ENCODE data around the gene POLR2F. TPM values are rescaled to one million over a fixed set of nuclear protein-coding genes. Genes with fewer than 3 reads are reported as not detected.
"Not testable (repeated sequence)": the region's sequence is repeated elsewhere in the genome, so short reads cannot be mapped to it uniquely, and the experiment has no call there.

The POLR2F gene
- total RNA-seq, 2 donors from 2014 or later: 37.9 to 93.1 TPM

GRCh38 chr22:37951305-37951704 is 2.2 kb upstream of the POLR2F start:
- DNase-seq (ENCODE audit: low spot score) (no peak), ATAC-seq (ENCODE audit: insufficient number of reproducible peaks, low FRiP score, low read depth) (no peak)
- Histone ChIP-seq H3K27ac (no peak overlapping the region), H3K9me3 (no peaks in the 10 kb centered on the region), H3K36me3 (no peaks in the 10 kb centered on the region), H3K27me3 (replicated peaks; ENCODE audit: insufficient read depth) (no peaks in the 10 kb centered on the region), H3K4me1 (ENCODE audit: control insufficient read depth in 1 of 2, low read depth in 2 of 2) (peaks cover 10 to 18% of the 10 kb centered on the region in 2 donors), H3K4me3 (no peak overlapping the region)
- TF ChIP-seq, protein P1, sequence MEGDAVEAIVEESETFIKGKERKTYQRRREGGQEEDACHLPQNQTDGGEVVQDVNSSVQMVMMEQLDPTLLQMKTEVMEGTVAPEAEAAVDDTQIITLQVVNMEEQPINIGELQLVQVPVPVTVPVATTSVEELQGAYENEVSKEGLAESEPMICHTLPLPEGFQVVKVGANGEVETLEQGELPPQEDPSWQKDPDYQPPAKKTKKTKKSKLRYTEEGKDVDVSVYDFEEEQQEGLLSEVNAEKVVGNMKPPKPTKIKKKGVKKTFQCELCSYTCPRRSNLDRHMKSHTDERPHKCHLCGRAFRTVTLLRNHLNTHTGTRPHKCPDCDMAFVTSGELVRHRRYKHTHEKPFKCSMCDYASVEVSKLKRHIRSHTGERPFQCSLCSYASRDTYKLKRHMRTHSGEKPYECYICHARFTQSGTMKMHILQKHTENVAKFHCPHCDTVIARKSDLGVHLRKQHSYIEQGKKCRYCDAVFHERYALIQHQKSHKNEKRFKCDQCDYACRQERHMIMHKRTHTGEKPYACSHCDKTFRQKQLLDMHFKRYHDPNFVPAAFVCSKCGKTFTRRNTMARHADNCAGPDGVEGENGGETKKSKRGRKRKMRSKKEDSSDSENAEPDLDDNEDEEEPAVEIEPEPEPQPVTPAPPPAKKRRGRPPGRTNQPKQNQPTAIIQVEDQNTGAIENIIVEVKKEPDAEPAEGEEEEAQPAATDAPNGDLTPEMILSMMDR (IDR thresholded peaks at IDR 0.05): no peak

DNA sequence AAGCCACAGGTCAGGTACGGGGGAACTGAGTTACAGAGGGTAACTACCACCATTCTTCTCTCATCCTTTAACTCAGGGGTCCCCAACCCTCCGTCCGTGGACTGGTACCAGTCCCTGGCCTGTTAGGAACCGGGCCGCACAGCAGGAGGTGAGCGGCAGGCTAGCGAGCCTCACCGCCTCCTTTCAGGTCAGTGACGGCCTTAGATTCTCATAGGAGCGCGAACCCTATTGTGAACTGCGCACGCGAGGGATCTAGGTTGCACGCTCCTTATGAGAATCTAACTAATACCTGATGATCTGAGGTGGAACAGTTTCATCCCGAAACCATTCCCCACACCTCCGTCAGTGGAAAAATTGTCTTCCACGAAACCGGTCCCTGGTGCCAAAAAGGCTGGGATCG is 870 bp upstream of the POLR2F start:
- H3K27ac ChIP-seq; H3K27me3 ChIP-seq (replicated peaks; ENCODE audit: insufficient read depth); ATAC-seq (ENCODE audit: insufficient number of reproducible peaks, low FRiP score, low read depth); H3K9me3 ChIP-seq; DNase-seq (ENCODE audit: low spot score): not testable (repeated sequence)
- Histone ChIP-seq H3K4me3 (peak overlapping the region; percentile 81), H3K36me3 (peaks cover 11% of the 10 kb centered on the region), H3K4me1 (ENCODE audit: control insufficient read depth in 1 of 2, low read depth in 2 of 2) (peaks cover 10 to 18% of the 10 kb centered on the region in 2 donors)

DNA sequence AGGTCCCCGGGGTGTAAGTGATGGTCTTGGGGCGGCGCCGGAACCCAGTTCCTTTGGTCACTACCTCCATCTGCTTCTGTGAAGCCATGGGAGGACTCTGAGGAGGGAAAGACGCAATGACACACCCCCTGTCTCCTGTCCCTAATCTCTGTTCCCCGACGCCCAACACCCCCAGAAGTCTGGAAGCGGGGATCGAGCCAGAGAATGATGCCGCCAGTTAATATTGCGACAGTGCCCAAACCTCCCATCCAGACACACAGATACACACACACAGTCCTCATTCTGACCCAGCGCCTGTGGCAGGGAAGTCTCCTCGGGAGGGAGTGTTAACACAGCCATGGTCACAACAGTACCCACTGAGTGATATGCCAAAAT is 450 bp upstream of the POLR2F start:
- H3K9me3 ChIP-seq: no peaks in the 10 kb centered on the region
- H3K27me3 ChIP-seq (replicated peaks; ENCODE audit: insufficient read depth): no peaks in the 10 kb centered on the region
- TF ChIP-seq, protein P1 (IDR thresholded peaks at IDR 0.05): no peak
- H3K4me3 ChIP-seq: peak overlapping the region; percentile 81
- ATAC-seq (ENCODE audit: insufficient number of reproducible peaks, low FRiP score, low read depth) (peak; percentile 57), DNase-seq (ENCODE audit: low spot score) (no peak)
- H3K27ac ChIP-seq: peak overlapping the region in 1 of 2 donors; percentile 46
- peaks cover 16% of the 10 kb centered on the region for H3K36me3 ChIP-seq
- H3K4me1 ChIP-seq (ENCODE audit: control insufficient read depth in 1 of 2, low read depth in 2 of 2): peaks cover 10 to 18% of the 10 kb centered on the region in 2 donors

DNA sequence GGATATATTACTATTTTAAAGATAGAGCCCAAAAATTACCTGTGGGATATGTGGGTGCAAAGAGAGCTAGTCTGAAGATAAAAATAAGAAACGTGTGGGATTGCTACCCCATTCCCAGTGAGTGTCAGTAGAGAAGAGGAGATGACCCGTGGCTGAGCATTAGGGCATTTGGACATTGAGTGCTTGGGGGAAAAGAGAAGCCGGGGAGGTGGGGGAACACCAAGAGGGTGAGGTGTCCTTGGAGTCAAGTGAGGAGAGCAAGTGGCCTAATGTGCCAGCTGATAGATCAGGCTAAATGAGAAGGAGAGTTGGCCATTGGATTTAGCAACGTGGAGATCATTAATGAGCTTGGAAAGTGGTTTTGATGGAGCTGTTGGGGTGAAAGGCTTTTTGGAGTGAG is 1.2 kb downstream of the POLR2F start:
- H3K27ac ChIP-seq: no peak overlapping the region
- H3K27me3 ChIP-seq (replicated peaks; ENCODE audit: insufficient read depth): no peaks in the 10 kb centered on the region
- no peak for DNase-seq (ENCODE audit: low spot score)
- peak overlapping the region; percentile 81 for H3K4me3 ChIP-seq
- peaks cover 31% of the 10 kb centered on the region for H3K36me3 ChIP-seq
- TF ChIP-seq, protein P1 (IDR thresholded peaks at IDR 0.05): no peak
- H3K9me3 ChIP-seq: no peaks in the 10 kb centered on the region
- peaks cover 10 to 18% of the 10 kb centered on the region in 2 donors for H3K4me1 ChIP-seq (ENCODE audit: control insufficient read depth in 1 of 2, low read depth in 2 of 2)
- ATAC-seq (ENCODE audit: insufficient number of reproducible peaks, low FRiP score, low read depth): no peak

GRCh38 chr22:37955825-37956397 is 2.4 kb downstream of the POLR2F start:
- not testable (repeated sequence) for DNase-seq (ENCODE audit: low spot score); H3K4me3 ChIP-seq; H3K27me3 ChIP-seq (replicated peaks; ENCODE audit: insufficient read depth); ATAC-seq (ENCODE audit: insufficient number of reproducible peaks, low FRiP score, low read depth); H3K9me3 ChIP-seq; H3K27ac ChIP-seq
- H3K36me3 ChIP-seq: peaks cover 37% of the 10 kb centered on the region
- H3K4me1 ChIP-seq (ENCODE audit: control insufficient read depth in 1 of 2, low read depth in 2 of 2): peaks cover 10 to 18% of the 10 kb centered on the region in 2 donors

DNA sequence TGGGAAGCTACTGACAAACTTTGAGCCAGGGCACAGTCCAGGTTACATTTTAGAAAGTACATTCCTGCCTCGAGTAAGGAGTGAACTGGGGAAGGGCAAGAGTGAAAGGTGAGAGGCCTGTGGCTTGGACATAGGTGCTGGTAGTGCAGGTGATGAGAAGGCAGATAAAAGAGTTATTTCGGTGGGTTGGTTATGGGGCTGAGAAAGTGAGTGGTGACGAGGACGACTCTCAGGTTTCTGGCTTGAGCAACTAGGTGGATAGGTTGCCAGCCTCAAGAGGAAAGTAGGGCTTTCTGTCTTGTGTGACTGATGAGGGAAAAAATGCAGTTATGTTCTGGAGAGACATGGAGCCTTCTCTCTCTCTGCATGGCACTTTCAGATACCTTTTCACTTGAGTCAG is 3.7 kb downstream of the POLR2F start:
- Histone ChIP-seq H3K4me1 (ENCODE audit: control insufficient read depth in 1 of 2, low read depth in 2 of 2) (peaks cover 10 to 18% of the 10 kb centered on the region in 2 donors), H3K27me3 (replicated peaks; ENCODE audit: insufficient read depth) (no peaks in the 10 kb centered on the region), H3K9me3 (no peaks in the 10 kb centered on the region), H3K36me3 (peaks cover 43% of the 10 kb centered on the region), H3K4me3 (no peak overlapping the region), H3K27ac (no peak overlapping the region)
- ATAC-seq (ENCODE audit: insufficient number of reproducible peaks, low FRiP score, low read depth) (no peak), DNase-seq (ENCODE audit: low spot score) (no peak)
- TF ChIP-seq, protein P1 (IDR thresholded peaks at IDR 0.05): no peak
